ENCODE data around the gene TSPAN4. TPM values are rescaled to one million over a fixed set of nuclear protein-coding genes. Genes with fewer than 3 reads are reported as not detected.

The TSPAN4 gene
- total RNA-seq, 4 donors from 2014 or later: 81.4 to 156 (median 129) TPM

DNA sequence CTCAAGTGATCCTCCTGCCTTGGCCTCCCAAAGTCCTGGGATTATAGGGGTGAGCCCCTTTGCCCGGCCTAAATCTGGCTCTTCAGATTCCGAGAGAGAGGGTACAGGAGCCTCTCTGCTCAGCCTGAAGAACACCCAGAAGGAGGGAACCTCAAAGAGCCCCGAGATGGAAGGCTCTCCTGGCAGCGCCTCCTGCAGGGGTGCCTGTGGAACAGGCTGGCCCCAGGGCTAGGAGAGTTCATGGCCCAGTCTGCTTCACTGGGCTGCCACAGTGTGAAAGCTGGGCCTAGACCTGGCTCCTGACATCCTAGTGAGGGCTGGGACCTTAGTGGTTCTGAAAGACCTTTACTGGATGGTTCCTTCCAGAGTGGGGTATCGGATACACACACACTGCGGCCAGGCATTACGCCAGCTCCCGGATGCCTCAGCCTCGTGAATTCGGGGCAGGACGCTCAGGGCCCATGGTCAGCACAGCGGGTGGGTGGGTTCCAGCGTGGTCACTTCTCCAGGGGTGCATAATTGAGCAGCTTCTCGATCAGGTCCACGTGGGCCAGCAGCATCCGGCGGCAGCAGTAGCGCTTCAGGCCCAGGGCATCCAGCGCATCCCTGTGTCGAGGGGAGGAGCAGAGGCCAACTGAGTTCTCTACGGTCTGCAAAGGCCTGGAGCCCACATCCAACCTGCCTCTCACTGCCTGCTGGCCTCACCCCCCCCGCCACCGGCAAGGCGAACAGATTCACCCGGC is 2.6 kb upstream of the TSPAN4 start:
- no peak for DNase-seq (ENCODE audit: extremely low spot score)
- intact Hi-C loops (cut with DNase I): no loop called here
- H3K4me1 ChIP-seq: peaks cover 54 to 91% (median 81%) of the 10 kb centered on the region in 4 donors
- H3K4me3 ChIP-seq: peak overlapping the region in 1 of 4 donors; percentile 94
- no peaks in the 10 kb centered on the region for H3K27me3 ChIP-seq
- no peaks in the 10 kb centered on the region for H3K9me3 ChIP-seq
- H3K27ac ChIP-seq (replicated peaks in 1 of 4): peak overlapping the region in 2 of 4 donors; percentile 27 to 88
- peaks cover 35 to 56% (median 53%) of the 10 kb centered on the region in 4 donors for H3K36me3 ChIP-seq
- TF ChIP-seq POLR2AphosphoS5 (IDR thresholded peaks at IDR 0.05) (no peak), POLR2A (IDR thresholded peaks at IDR 0.05; ENCODE audit: low read depth) (no peak)
- WGBS: 61% methylated on average over 11 of the region's 25 CpGs

DNA sequence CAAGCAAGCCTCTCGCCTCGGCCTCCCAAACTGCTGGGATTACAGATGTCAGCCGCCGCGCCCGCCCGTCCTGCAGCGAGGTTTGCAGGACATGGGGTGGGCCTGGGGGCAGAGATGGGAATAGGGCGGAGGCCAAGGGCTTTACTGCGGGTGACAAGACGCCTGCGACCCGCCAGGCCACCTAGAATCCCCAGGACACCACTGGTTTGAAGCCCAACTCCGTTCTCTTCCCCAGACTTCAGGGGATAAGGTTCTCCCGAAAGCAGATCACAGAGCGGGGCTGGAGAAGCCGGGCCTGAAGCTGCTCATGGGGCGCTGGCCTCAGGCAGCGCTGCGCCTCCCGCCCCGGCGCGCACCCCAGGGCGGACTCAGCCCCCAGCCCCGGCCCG is 677 bp upstream of the TSPAN4 start:
- intact Hi-C loops (cut with DNase I): no loop called here
- no peak for DNase-seq (ENCODE audit: extremely low spot score)
- H3K27me3 ChIP-seq: no peaks in the 10 kb centered on the region
- under 1% methylated on average over 13 of the region's 27 CpGs for WGBS
- TF ChIP-seq EP300 (IDR thresholded peaks at IDR 0.05): no peak
- TF ChIP-seq, protein P1, sequence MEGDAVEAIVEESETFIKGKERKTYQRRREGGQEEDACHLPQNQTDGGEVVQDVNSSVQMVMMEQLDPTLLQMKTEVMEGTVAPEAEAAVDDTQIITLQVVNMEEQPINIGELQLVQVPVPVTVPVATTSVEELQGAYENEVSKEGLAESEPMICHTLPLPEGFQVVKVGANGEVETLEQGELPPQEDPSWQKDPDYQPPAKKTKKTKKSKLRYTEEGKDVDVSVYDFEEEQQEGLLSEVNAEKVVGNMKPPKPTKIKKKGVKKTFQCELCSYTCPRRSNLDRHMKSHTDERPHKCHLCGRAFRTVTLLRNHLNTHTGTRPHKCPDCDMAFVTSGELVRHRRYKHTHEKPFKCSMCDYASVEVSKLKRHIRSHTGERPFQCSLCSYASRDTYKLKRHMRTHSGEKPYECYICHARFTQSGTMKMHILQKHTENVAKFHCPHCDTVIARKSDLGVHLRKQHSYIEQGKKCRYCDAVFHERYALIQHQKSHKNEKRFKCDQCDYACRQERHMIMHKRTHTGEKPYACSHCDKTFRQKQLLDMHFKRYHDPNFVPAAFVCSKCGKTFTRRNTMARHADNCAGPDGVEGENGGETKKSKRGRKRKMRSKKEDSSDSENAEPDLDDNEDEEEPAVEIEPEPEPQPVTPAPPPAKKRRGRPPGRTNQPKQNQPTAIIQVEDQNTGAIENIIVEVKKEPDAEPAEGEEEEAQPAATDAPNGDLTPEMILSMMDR (IDR thresholded peaks at IDR 0.05): no peak
- TF ChIP-seq POLR2A (IDR thresholded peaks at IDR 0.05; ENCODE audit: low read depth): no peak
- TF ChIP-seq POLR2AphosphoS5 (IDR thresholded peaks at IDR 0.05): no peak
- peak overlapping the region; percentile 88 to 94 (median 91) for H3K27ac ChIP-seq (replicated peaks in 1 of 4)
- peaks cover 55 to 91% (median 82%) of the 10 kb centered on the region in 4 donors for H3K4me1 ChIP-seq
- H3K4me3 ChIP-seq: peak overlapping the region; percentile 80 to 94 (median 90)
- H3K36me3 ChIP-seq: peaks cover 30 to 44% (median 41%) of the 10 kb centered on the region in 4 donors
- no peaks in the 10 kb centered on the region for H3K9me3 ChIP-seq

DNA sequence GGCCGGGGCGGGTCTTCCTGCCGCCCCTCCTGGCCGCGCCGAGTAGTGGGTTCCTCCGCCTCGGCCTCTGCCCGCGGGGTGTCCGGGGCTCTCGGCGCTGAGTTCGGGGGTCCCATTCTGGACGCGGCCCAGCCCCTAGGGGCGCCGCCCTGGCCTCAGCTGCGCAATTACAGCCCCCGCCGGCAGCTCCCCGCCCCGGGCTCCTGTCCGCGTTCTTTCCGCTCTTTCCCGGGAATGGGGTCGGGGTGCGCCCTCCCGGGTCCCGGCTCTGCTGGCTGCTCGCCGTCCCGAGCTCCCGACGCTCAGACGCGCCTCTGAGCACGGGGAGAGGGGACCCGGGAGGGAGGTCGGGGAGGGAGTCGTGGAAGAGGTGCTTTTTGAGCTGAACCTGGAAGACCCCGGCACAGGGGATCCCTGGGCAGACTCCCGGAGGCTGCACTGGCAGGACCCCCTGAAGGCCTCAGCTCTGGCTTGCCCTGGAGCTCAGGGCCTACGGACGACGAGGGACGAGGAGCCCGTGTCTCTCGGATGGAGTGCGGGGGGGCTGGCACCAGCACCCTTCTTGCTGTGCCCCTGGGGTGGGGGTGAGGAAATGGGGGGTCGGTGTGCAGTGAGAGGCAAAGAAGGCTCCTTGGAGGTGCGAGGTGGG is 558 bp downstream of the TSPAN4 start:
- H3K27ac ChIP-seq (replicated peaks in 1 of 4): peak overlapping the region; percentile 88 to 94 (median 91)
- peak overlapping the region; percentile 80 to 94 (median 90) for H3K4me3 ChIP-seq
- WGBS: under 1% methylated on average over 37 of the region's 53 CpGs
- H3K27me3 ChIP-seq: peaks cover 0 to 6% (median 0%) of the 10 kb centered on the region in 4 donors
- no peak for DNase-seq (ENCODE audit: extremely low spot score)
- intact Hi-C loops (cut with DNase I): no loop called here
- TF ChIP-seq, protein P1 (IDR thresholded peaks at IDR 0.05): no peak
- TF ChIP-seq EP300 (IDR thresholded peaks at IDR 0.05) (no peak), POLR2A (IDR thresholded peaks at IDR 0.05; ENCODE audit: low read depth) (no peak), POLR2AphosphoS5 (IDR thresholded peaks at IDR 0.05) (no peak)
- H3K4me1 ChIP-seq: peaks cover 57 to 91% (median 84%) of the 10 kb centered on the region in 4 donors
- peaks cover 18 to 42% (median 39%) of the 10 kb centered on the region in 4 donors for H3K36me3 ChIP-seq
- no peaks in the 10 kb centered on the region for H3K9me3 ChIP-seq

DNA sequence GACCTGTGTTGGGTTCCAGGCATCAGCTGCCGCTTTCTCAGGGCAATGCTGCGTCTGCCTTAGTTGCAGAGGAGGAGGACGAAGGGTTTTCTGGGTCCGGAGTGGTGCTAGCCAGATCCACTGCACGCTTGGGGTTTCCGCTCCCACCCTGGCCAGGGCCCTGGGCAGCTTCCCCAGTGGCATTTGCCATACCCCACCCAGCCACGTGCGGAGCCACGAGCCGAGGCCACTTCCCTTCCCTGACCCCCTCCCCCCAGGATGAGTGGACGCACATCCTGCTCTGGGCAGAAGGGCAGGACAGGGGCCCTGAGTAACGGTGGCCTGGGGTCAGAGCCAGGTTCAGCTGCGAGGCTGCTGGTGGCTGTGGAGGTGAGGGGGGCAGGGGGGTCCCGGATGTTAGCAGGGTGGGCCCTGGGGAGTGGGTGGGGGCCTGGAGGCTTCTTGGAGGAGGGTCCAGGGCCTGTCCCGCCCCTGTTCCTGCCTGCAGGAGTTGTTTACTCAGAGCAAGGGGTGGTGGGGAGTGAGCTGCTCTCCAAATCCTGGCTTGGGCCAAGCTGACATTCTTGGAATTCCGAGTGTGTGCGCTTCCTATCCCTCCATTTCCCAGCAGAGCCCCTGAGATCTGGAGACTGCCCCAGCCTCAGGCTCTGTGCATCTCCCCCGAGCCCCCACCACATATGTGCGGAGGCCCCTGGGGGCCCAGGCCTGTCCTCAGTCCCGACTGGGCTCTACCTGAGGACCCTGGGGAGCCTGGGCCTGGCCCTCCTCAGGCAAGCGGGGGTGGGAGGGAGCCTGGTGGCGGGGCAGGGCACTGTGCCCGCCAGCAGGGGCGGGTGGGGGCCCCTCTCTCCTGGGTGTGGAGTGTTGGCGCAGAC is 1.4 kb downstream of the TSPAN4 start:
- DNase-seq (ENCODE audit: extremely low spot score): peak; percentile 99
- WGBS: 3% methylated on average over 5 of the region's 25 CpGs
- peak overlapping the region; percentile 88 to 94 (median 91) for H3K27ac ChIP-seq (replicated peaks in 1 of 4)
- peaks cover 10 to 33% (median 30%) of the 10 kb centered on the region in 4 donors for H3K36me3 ChIP-seq
- intact Hi-C loops (cut with DNase I): loop anchor here (2.0 kb wide), 1 partner anchor 83 kb away; no protein-coding TSS in a partner anchor
- peak overlapping the region; percentile 80 to 94 (median 90) for H3K4me3 ChIP-seq
- H3K27me3 ChIP-seq: peaks cover 0 to 13% (median 3%) of the 10 kb centered on the region in 4 donors
- TF ChIP-seq, protein P1 (IDR thresholded peaks at IDR 0.05): no peak
- no peak for TF ChIP-seq EP300 (IDR thresholded peaks at IDR 0.05)
- TF ChIP-seq POLR2A (IDR thresholded peaks at IDR 0.05; ENCODE audit: low read depth): peak; percentile 39
- TF ChIP-seq POLR2AphosphoS5 (IDR thresholded peaks at IDR 0.05): peak; percentile 94 to 96
- no peaks in the 10 kb centered on the region for H3K9me3 ChIP-seq
- peaks cover 59 to 91% (median 84%) of the 10 kb centered on the region in 4 donors for H3K4me1 ChIP-seq

All from esophagus muscularis mucosa (tissue), 4 donors.